ENCODE measurements around the gene LMBRD2. TPM values are rescaled to one million over a fixed set of nuclear protein-coding genes. Genes with fewer than 3 reads are reported as not detected.

The LMBRD2 gene
- total RNA-seq, 4 donors from 2014 or later = 8.3 to 16.7 (median 13.2) TPM

DNA sequence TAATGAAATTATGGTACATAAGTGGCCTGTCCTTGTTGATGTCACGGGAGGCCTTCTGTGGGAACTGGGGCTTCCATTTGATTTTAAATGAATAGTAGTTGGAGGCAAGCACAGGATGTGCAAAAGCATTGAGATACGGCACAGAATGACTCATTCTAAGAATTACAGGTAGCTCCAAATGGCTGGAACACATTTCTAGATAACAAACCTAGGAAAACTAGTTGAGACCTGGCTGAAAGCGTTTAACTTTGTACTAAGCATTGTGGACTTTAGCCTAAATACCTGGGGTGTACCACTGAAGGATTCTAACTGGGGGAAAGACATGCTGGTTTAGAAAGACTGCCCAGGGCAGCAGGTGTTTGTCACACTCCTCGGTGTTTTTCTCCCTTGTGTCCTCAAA lies 9.7 kb upstream of the LMBRD2 start:
- ATAC-seq = no peak
- WGBS, 2 donors (ENCODE audit: low coverage in 1 of 2) = 87 to 90% methylated on average over 4 of the region's 4 CpGs
- Histone ChIP-seq H3K4me1 (peaks cover 0 to 9% (median 0%) of the 10 kb centered on the region in 3 donors), H3K9me3 (no peaks in the 10 kb centered on the region), H3K27me3 (no peaks in the 10 kb centered on the region), H3K27ac (no peak overlapping the region), H3K36me3 (peaks cover 0 to 95% of the 10 kb centered on the region in 2 donors), H3K4me3 (no peak overlapping the region)
- no peak for TF ChIP-seq EP300 (IDR thresholded peaks at IDR 0.05)
- TF ChIP-seq POLR2A (IDR thresholded peaks at IDR 0.05) = no peak
- TF ChIP-seq, protein P1, sequence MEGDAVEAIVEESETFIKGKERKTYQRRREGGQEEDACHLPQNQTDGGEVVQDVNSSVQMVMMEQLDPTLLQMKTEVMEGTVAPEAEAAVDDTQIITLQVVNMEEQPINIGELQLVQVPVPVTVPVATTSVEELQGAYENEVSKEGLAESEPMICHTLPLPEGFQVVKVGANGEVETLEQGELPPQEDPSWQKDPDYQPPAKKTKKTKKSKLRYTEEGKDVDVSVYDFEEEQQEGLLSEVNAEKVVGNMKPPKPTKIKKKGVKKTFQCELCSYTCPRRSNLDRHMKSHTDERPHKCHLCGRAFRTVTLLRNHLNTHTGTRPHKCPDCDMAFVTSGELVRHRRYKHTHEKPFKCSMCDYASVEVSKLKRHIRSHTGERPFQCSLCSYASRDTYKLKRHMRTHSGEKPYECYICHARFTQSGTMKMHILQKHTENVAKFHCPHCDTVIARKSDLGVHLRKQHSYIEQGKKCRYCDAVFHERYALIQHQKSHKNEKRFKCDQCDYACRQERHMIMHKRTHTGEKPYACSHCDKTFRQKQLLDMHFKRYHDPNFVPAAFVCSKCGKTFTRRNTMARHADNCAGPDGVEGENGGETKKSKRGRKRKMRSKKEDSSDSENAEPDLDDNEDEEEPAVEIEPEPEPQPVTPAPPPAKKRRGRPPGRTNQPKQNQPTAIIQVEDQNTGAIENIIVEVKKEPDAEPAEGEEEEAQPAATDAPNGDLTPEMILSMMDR (IDR thresholded peaks at IDR 0.05) = no peak
- TF ChIP-seq POLR2AphosphoS5 (IDR thresholded peaks at IDR 0.05) = no peak

DNA sequence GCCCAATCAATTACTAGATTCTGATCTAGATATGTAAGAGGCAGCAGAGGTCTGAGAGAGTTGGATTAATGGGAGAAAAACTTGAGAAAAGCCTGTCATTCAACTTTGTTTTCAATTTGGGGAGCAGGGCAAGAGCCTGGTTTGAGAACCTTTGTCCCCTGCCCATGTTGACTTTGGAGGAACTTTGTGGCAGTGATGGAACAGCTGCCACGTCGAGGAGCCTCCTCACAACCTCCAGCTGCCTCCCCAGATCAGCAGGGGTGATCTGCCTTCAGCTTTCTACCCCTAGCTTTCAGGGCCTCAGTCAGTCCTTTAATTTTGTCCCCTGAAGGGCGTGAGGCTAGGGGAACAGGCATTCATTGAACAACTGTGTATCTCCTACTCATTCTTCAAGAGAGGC lies 8.9 kb upstream of the LMBRD2 start:
- 73% methylated on average over 3 of the region's 3 CpGs; no CpG with 5 or more reads in 1 of the 2 donors for WGBS, 2 donors (ENCODE audit: low coverage in 1 of 2)
- TF ChIP-seq, protein P1 (IDR thresholded peaks at IDR 0.05) = no peak
- peaks cover 0 to 96% of the 10 kb centered on the region in 2 donors for H3K36me3 ChIP-seq

DNA sequence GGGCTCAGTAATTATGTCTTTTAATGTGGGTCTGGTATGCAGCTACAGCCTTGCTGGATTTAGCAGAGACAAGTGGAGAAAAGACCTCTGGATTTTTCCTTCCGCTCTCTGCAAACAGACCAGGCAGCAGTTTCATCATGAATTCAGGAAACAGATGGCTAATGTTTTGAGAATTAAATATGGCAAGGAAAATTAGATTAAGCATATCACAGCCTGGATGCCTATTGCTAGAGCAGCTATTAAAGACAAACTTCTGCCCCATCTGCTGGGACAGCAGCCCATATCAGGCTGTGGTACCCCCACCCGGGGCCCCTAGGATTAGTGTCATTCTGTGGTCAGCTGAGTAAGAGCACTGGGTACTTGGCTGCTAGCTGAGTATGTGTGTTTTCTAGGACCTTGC lies 6.5 kb upstream of the LMBRD2 start:
- Histone ChIP-seq H3K4me1 (peaks cover 0 to 27% (median 0%) of the 10 kb centered on the region in 3 donors), H3K9me3 (no peaks in the 10 kb centered on the region), H3K4me3 (no peak overlapping the region), H3K27ac (no peak overlapping the region), H3K27me3 (no peaks in the 10 kb centered on the region), H3K36me3 (peaks cover 0 to 88% of the 10 kb centered on the region in 2 donors)
- TF ChIP-seq POLR2A (IDR thresholded peaks at IDR 0.05) (no peak), POLR2AphosphoS5 (IDR thresholded peaks at IDR 0.05) (no peak), EP300 (IDR thresholded peaks at IDR 0.05) (no peak)
- TF ChIP-seq, protein P1 (IDR thresholded peaks at IDR 0.05) = no peak
- WGBS, 2 donors (ENCODE audit: low coverage in 1 of 2) = 50 to 63% methylated on average over 2 of the region's 2 CpGs
- no peak for ATAC-seq

More for the DNA sequence above, 8.9 kb upstream of the LMBRD2 start:
- H3K4me3 ChIP-seq = no peak overlapping the region
- peaks cover 0 to 12% (median 0%) of the 10 kb centered on the region in 3 donors for H3K4me1 ChIP-seq
- H3K27me3 ChIP-seq = no peaks in the 10 kb centered on the region
- no peak for ATAC-seq
- no peak overlapping the region for H3K27ac ChIP-seq
- H3K9me3 ChIP-seq = no peaks in the 10 kb centered on the region

DNA sequence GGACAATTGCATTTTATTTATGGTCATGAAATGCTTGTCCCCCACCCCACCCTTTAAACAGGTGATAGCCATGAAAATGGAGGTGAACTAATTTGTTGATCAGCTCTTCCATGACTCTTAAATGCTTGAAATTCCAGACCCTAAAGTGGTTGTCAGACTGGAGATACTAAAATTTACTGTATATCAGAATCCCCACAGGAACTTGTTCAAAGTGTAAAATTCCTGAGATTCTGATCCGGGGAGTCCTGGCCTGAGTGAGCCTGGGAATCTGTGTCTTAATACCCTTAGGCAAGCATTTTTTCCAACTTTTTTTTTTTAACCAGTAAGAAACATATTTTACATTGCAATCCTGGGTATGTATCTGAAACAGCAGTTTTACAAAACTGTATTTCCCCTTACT lies 4.9 kb upstream of the LMBRD2 start:
- Histone ChIP-seq H3K36me3 (peaks cover 0 to 73% of the 10 kb centered on the region in 2 donors), H3K4me3 (no peak overlapping the region), H3K9me3 (no peaks in the 10 kb centered on the region), H3K4me1 (peaks cover 0 to 35% (median 0%) of the 10 kb centered on the region in 3 donors), H3K27ac (no peak overlapping the region), H3K27me3 (no peaks in the 10 kb centered on the region)
- ATAC-seq = no peak
- 40 to 63% methylated on average over 1 of the region's 1 CpG for WGBS, 2 donors (ENCODE audit: low coverage in 1 of 2)
- no peak for TF ChIP-seq POLR2AphosphoS5 (IDR thresholded peaks at IDR 0.05)
- TF ChIP-seq, protein P1 (IDR thresholded peaks at IDR 0.05) = no peak
- no peak for TF ChIP-seq EP300 (IDR thresholded peaks at IDR 0.05)
- no peak for TF ChIP-seq POLR2A (IDR thresholded peaks at IDR 0.05)

DNA sequence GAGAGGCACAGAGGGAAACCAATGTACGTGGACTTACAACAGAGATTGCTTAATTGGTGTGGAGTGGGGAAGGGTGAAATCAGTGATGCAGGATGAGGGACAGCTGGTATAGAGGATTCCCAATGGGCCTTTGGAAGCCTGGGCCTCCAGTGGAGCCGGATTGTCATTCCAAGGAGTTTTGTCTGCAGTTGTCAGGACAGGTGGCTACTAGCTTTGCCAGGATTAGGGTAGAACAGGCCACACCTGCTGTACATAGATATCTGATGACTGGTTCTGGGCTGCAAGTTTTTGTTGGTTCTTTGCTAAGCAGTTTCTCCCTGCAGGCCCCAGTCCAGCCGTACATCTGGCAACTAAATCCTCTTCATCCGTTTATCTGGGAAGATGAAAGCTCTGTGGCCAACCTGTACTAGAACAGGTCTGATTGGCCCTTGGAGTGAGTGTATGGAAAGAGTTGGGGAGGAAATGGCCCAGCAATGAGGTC lies 4.5 kb upstream of the LMBRD2 start:
- Histone ChIP-seq H3K27ac (no peak overlapping the region), H3K4me1 (peaks cover 0 to 36% (median 0%) of the 10 kb centered on the region in 3 donors), H3K27me3 (no peaks in the 10 kb centered on the region), H3K4me3 (no peak overlapping the region), H3K36me3 (peaks cover 0 to 69% of the 10 kb centered on the region in 2 donors), H3K9me3 (no peaks in the 10 kb centered on the region)
- 35 to 74% methylated on average over 2 to 3 of the region's 4 CpGs for WGBS, 2 donors (ENCODE audit: low coverage in 1 of 2)
- no peak for ATAC-seq
- TF ChIP-seq, protein P1 (IDR thresholded peaks at IDR 0.05) = no peak
- no peak for TF ChIP-seq POLR2AphosphoS5 (IDR thresholded peaks at IDR 0.05)

Measured in gastroesophageal sphincter (tissue), 4 donors.